Neural crest cell (in vitro differentiated cells): ENCODE results near the gene LRRC14B. TPM values are rescaled to one million over a fixed set of nuclear protein-coding genes. Genes with fewer than 3 reads are reported as not detected.

Experiments
- DNase-seq: peaks from one replicate; pipeline ENCODE4 v3.0.0; 2021; ENCODE audit warnings: low read depth, mixed read lengths, low spot score
- H3K27ac Mint-ChIP-seq: one replicate; pipeline ENCODE4 v1.8.0; 2021; ENCODE audit warnings: mild to moderate bottlenecking, mixed read lengths; ENCODE audit not compliant: unreplicated experiment
- H3K27me3 Mint-ChIP-seq: 2 replicates; pipeline ENCODE4 v1.8.0; 2021; ENCODE audit warnings: low read depth, mild to moderate bottlenecking, mixed read lengths
- H3K36me3 Mint-ChIP-seq: 2 replicates; pipeline ENCODE4 v1.8.0; 2021; ENCODE audit warnings: low read depth, mild to moderate bottlenecking, mixed read lengths
- H3K4me1 Mint-ChIP-seq: 2 replicates; pipeline ENCODE4 v1.8.0; 2021; ENCODE audit warnings: mixed read lengths
- H3K4me3 Mint-ChIP-seq: one replicate; pipeline ENCODE4 v1.8.0; 2021; ENCODE audit warnings: mild to moderate bottlenecking, mixed read lengths
- H3K9me3 Mint-ChIP-seq: 2 replicates; pipeline ENCODE4 v1.8.0; 2021; ENCODE audit warnings: mixed read lengths
- CTCF ChIP-seq: fragments of 200-600 bp; sonication (generic); conservative IDR thresholded peaks from 2 replicates; pipeline ENCODE4 v1.5.0; 2021; ENCODE audit warnings: antibody characterized with exemption, mild to moderate bottlenecking
- total RNA-seq: library from RNA; stranded (reverse); gene quantifications from 2 replicates; pipeline ENCODE4 v1.2.1, GENCODE V29; 2021

Gene LRRC14B
- total RNA-seq, 1 donor from 2014 or later = not detected

GRCh38 chr5:204001-204400, 12.7 kb downstream of the LRRC14B start:
- TF ChIP-seq CTCF = no peak
- Mint-ChIP-seq H3K9me3 (no peaks in the 10 kb centered on the region), H3K4me3 (no peak overlapping the region), H3K4me1 (peaks cover 12% of the 10 kb centered on the region), H3K27me3 (no peaks in the 10 kb centered on the region), H3K27ac (no peak overlapping the region), H3K36me3 (peaks cover 6% of the 10 kb centered on the region)
- no peak for DNase-seq

- H3K36me3 Mint-ChIP-seq = peaks cover 6% of the 10 kb centered on the region
- no peaks in the 10 kb centered on the region for H3K27me3 Mint-ChIP-seq
- no peak for TF ChIP-seq CTCF
- H3K9me3 Mint-ChIP-seq = no peaks in the 10 kb centered on the region
- H3K4me3 Mint-ChIP-seq = no peak overlapping the region
- peaks cover 12% of the 10 kb centered on the region for H3K4me1 Mint-ChIP-seq
- no peak overlapping the region for H3K27ac Mint-ChIP-seq
- DNase-seq = no peak
Observed at GRCh38 chr5:204462-204861, 13.2 kb downstream of the LRRC14B start.

- Mint-ChIP-seq H3K27me3 (no peaks in the 10 kb centered on the region), H3K9me3 (no peaks in the 10 kb centered on the region), H3K4me3 (no peak overlapping the region), H3K36me3 (peaks cover 6% of the 10 kb centered on the region), H3K27ac (no peak overlapping the region), H3K4me1 (peaks cover 19% of the 10 kb centered on the region)
- no peak for DNase-seq
- TF ChIP-seq CTCF = no peak
Observed at GRCh38 chr5:204966-205670, 13.8 kb downstream of the LRRC14B start.

- no peak for DNase-seq
- Mint-ChIP-seq H3K36me3 (peaks cover 6% of the 10 kb centered on the region), H3K4me1 (peaks cover 22% of the 10 kb centered on the region), H3K9me3 (no peaks in the 10 kb centered on the region), H3K27me3 (no peaks in the 10 kb centered on the region), H3K27ac (no peak overlapping the region), H3K4me3 (no peak overlapping the region)
- TF ChIP-seq CTCF = no peak
Observed at GRCh38 chr5:206406-206805, 15.1 kb downstream of the LRRC14B start.

GRCh38 chr5:206927-207536, 15.7 kb downstream of the LRRC14B start:
- H3K27me3 Mint-ChIP-seq = no peaks in the 10 kb centered on the region
- DNase-seq = no peak
- H3K4me3 Mint-ChIP-seq = no peak overlapping the region
- peaks cover 22% of the 10 kb centered on the region for H3K4me1 Mint-ChIP-seq
- no peak for TF ChIP-seq CTCF
- no peaks in the 10 kb centered on the region for H3K9me3 Mint-ChIP-seq
- peaks cover 6% of the 10 kb centered on the region for H3K36me3 Mint-ChIP-seq
- no peak overlapping the region for H3K27ac Mint-ChIP-seq
